HL-60/S4 treated with retinoic acid at 250 ng/mL for 4 days and 3 days (cell line): ENCODE measurements around the gene CXCL1.

Source experiments
- in situ Hi-C: fragments of 300-500 bp; cut with MboI; formaldehyde crosslinking; loops from 2 replicates; pipeline ENCODE4 v1.7.0; 2022; ENCODE audit warnings: low sequenced_read_pairs

Gene CXCL1

DNA sequence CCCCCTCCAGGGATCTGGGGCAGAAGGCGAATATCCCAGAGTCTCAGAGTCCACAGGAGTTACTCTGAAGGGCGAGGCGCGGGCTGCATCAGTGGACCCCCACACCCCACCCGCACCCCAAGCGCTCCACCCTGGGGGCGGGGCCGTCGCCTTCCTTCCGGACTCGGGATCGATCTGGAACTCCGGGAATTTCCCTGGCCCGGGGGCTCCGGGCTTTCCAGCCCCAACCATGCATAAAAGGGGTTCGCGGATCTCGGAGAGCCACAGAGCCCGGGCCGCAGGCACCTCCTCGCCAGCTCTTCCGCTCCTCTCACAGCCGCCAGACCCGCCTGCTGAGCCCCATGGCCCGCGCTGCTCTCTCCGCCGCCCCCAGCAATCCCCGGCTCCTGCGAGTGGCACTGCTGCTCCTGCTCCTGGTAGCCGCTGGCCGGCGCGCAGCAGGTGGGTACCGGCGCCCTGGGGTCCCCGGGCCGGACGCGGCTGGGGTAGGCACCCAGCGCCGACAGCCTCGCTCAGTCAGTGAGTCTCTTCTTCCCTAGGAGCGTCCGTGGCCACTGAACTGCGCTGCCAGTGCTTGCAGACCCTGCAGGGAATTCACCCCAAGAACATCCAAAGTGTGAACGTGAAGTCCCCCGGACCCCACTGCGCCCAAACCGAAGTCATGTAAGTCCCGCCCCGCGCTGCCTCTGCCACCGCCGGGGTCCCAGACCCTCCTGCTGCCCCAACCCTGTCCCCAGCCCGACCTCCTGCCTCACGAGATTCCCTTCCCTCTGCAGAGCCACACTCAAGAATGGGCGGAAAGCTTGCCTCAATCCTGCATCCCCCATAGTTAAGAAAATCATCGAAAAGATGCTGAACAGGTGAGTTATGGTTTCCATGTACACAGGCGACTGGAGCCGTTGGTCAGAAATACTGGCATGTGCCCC lies at the start of gene CXCL1:
Gene CXCL1, plus strand, starts transcription at position 264 of the 926 bp plus-strand sequence. Its CDS starts 78 bp downstream, at position 342.
- in situ Hi-C loops, result no loop called here

DNA sequence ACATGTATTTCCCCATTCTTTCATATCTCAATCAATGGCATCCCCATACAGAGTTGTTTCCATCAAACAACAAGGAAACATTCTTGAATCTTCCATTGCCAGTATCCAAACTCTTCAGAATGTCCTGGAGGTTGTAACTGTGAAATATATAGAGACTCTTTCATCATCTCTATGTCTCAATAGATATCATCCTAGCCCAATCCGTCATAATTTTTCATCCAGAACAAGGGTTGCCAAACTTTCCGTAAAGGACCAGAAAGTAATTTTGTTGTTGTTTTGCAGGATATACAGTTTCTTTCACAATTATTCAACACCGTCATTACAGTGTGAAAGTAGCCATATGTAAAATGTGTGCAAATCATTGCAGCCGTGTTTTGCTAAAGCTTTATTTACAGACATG lies 47.9 kb upstream of the CXCL1 start:
- in situ Hi-C loops, result no loop called here

DNA sequence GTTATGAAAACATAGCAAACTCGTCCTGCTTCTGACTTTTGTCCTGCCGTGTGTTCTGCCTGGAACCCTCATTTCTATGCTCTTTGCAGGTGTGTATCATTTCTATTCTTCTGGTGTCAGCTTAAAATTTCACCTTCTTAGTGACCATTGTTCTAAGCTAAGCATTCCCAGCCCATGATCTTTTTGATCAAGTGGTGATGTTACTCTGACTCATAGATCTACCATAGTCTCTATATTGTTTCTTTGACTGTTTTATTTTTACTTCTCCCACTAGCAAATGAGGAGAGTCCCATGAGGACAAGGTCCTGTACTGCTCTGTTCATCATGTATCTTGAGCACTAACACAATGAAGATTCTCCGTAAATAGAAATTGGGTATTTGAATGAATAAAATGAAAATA lies 46.8 kb upstream of the CXCL1 start:
- in situ Hi-C loops, result no loop called here

DNA sequence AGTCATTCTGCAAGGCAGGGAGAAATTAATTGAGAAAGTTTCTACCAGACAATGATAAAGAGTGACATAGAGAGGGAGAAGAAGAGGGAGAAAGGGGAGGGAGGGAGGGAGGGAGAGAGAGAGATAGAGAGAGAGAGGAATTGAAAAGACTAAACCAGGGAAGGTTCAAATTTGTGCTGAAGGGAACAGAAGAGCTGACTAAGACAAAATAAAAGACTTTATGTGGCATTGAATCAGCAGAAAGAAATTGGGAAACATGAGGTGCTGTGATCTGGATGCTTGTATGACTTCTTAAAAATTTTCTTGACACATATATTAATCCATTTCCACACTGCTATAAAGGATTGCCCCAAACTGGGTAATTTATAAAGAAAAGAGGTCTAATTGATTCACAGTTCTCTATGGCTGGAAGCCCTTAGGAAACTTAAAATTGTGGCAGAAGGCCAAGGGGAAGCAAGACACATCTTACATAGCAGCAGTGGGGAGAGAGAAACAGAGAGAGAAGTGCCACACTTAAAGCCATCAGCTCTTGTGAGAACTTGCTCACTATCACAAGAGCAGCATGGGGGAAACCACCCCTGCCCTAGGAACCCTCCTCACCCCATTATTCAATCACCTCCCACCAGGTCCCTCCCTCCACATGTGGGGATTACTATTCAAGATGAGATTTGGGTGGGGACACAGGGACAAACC lies 46.2 kb upstream of the CXCL1 start:
- in situ Hi-C loops, result no loop called here

DNA sequence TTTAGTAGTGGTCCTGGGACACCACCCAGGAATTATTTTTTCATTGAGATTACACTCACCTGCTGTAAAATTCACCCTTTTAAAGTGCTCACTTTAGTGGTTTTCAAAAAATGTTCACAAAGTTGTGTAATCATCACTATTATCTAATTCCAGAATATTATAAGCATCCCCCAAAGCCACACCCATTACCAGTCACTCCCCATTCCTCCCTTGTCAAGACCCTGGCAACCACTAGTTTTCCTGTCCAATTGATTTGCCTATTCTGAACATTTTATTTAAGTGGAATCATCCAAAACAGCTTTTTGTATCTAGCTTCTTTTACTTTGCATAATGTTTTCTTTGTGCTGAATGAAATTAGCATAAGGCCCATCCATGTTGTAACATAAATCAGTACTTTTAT lies 45.4 kb upstream of the CXCL1 start:
- in situ Hi-C loops, result no loop called here

DNA sequence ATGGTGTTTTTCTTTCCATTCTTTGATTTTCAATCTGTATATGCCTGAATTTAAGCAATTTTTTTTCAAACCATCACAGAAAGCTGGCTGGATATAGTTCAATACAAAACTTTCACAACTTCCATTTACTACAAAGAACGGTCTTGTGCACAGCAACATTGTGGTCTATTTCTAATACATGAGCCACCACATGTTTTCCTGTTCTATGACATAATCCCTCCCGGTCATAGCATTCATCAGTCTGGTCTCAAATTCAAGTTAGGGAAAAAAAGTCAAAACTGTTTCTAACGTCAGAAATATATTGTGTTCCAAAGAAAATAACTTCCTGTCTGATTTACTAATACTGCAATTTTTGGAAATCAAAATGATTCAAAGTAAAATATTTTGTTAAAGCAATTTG lies 40.2 kb upstream of the CXCL1 start:
- in situ Hi-C loops, result no loop called here

DNA sequence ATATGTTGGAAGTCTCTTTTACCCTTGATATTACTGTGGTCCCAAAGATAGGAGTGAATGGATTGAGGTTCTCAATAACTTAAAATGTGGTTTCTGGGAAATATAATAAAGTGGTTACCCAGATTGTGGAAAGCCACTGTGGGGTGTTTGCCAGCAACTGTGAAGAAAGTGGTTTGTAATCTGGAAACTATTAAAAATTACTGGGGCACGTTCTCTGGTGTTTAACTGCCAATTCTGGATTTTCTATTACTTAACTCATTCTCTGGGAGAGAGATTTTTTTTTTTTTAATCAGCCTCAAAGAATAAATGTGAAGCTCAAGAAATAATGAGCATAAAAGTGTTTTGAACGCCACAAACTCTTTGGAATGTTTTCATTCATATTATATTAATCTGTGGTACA lies 37.6 kb upstream of the CXCL1 start:
- in situ Hi-C loops, result no loop called here

DNA sequence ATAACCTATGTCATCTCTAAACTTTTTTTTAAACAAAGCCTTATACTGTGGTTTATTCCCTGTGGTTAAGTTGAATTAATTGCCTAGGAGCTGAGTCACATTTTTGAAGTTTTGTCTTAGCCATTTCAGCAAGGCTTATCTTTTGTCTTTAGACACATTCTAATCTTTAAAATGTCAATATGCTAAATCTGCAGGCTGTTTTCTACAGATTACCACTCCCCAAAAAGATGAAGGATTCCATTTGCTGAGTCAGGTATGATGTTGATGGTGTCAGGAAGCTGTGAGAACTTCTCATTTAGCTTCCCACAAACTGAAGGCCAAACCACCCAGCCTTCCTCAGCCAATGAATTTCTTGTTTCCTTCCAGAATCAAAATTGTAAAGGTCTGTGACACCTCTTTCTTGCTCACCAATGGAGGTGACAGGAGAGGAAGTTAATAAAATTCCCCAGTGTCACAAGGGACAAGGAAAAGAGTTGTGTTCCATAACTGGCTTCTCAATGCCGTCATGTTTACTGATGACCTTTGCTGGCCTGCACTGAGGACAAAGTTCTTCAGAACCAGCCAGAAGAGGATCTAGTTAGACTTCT lies 36.4 kb upstream of the CXCL1 start:
- in situ Hi-C loops, result no loop called here

DNA sequence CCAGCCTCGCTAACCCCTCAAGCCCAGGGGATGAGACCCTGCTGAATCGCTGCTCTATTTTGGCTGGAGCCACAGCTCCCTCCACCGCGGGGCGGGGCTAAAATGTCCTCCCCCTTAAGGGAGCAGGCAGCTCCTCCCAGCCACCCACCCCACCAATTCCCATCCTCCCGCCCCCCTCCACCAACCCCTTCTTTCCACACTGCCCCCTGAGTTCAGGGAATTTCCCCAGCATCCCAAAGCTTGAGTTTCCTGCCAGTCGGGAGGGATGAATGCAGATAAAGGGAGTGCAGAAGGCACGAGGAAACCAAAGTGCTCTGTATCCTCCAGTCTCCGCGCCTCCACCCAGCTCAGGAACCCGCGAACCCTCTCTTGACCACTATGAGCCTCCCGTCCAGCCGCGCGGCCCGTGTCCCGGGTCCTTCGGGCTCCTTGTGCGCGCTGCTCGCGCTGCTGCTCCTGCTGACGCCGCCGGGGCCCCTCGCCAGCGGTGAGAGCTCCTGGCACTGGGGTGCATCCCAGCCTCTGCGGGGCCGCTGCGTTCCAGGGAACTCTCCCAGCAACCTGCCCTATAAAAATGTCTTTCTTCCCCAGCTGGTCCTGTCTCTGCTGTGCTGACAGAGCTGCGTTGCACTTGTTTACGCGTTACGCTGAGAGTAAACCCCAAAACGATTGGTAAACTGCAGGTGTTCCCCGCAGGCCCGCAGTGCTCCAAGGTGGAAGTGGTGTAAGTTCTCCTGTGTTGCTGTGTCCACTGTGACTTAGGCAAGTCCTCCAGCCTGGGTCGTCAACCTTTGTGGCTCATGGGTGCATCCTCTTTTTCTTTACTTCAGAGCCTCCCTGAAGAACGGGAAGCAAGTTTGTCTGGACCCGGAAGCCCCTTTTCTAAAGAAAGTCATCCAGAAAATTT lies 32.6 kb upstream of the CXCL1 start, which contains the start of gene CXCL6:
Gene CXCL6, plus strand, starts transcription at position 306 of the 907 bp plus-strand sequence. Its CDS starts 73 bp downstream, at position 379.
- in situ Hi-C loops, result no loop called here

DNA sequence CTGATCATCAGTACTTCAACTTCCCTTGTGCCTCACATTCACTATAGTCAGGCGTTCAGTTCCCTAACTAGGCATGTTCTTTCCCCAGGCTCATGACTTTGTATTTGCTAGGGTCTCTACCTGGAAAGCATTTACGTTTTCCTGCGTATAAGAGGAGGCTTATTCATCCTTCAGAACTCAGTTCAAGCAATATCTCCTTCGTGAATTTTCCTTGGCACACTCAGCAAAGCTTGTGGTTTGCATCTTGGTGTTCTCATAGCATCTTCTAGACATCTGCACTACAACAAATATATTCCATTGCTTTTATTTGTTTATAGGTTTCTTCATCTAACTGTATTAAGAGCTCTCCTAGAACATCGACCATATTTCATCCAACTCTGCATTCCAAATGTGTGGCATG lies 30.1 kb upstream of the CXCL1 start:
- in situ Hi-C loops, result no loop called here

DNA sequence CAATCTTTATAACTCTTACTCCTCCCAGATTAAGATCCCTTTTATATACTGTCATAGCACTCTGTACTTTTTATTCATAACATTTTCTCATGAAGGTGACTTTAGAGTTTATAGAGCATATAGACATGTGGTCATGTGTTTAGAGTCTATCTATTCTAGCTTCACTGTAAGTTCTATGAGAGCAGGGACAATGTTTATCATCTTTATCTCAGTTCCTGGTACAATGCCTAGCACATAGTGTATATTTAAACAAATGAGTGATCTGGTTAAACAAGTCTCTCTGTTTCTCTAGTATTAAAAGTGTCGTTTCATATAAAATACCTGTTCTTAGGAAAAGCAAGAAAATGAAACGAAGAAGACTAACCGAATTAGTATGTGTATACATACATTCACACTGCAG lies 29.5 kb upstream of the CXCL1 start:
- in situ Hi-C loops, result no loop called here

DNA sequence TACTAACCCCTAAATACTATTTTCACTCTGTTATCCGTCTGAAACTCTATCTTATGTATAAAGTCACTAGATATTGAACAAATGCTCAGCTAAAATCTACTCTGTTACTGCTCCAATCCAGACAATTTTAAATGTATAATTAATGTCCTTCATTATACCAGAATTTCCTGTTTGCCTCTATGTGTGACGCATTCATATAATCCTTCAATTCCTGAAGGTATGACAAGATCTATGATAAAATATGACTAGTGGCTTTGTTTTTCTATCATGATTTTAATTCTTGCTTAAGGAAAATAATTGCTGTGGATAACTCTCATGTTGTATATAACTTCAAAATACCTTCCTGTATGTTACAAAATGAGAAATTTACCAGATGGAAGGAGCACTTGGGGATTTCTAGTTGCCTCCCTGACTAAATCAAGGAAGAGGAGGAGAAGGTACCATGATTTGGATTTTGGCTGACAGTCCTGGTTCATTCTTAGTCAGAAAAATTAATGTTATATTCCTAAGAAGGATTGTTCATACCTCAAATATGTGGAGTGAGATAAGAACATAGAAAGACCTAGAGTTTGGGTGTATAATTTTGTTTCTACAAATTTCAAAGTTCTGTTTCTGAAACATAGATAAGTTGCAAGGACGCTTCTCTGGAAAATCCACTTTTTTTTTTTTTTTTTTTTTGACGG lies 27.8 kb upstream of the CXCL1 start:
- in situ Hi-C loops, result no loop called here

DNA sequence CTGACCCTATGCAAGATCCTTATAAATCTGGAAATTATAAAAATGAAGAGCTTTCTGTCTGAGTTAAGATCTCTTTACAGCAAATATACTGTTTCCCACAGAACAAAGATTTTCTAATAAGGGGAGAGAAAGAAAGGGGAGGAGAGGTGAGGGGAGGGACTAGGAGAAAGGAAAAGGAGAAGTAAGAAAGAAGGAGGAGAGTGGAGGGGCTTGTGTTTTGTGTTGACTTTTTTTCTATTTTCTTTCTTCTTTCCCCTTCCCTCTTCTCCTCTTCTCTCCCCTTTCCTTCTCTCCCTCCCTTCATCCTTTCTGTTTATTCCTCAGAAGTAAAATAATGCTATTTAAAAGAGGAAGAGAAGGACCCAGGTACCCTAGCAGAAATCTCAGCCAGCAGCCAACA lies 26.5 kb upstream of the CXCL1 start:
- in situ Hi-C loops, result no loop called here

DNA sequence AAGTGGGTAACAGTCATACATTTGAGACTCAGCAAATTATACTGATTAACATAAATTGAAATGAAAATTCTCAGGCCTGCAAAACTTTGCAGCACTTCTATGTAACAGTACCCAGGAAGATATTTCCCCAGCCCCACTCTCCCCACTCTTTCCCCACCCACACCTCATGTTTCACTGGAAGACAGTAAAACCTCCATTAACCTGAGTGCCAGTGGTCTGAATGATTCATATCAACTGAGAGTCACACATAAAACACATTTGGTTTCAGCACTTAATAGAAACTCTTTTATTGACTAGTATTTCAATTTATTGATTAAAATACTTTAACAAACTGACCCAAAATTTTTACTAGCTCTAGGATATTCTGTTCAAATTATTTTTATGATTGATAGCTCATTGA lies 25.8 kb upstream of the CXCL1 start:
- in situ Hi-C loops, result no loop called here

DNA sequence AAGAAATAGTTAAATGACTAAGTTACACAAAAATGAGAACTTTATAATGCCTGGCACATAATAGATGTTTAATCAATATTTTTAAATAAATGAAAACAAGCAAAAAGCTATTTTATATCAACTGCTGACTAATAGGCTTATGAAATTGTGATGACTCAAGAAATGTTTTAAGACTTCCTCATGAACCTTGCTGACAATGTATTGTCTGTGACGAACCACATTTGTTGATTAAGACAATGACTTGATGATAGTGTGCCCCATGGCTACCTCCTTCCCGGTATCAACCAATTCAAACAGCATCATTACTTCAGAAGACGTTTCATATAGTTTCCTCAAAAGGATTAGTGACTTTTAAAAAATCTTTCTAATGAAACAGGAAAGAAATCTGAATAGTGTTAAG lies 24.8 kb upstream of the CXCL1 start:
- in situ Hi-C loops, result no loop called here

DNA sequence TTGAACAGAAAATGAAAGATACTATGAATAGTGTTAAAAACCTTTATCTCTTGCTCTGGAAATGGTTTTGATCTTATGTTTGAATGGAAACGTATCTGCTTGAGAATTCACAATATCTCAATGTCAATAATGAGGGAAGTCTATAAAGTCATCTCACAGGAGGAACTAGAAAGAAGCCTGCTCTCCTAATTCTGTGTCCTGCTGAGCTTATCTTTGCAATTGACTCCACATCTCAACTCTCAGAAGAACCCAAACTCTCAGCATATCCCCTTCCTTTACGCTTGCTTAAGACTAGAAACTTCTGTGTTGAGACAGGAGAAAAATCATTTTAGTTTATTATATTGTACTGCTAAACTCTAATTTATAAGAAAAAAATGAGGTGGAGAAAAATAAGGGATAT lies 24.4 kb upstream of the CXCL1 start:
- in situ Hi-C loops, result no loop called here

DNA sequence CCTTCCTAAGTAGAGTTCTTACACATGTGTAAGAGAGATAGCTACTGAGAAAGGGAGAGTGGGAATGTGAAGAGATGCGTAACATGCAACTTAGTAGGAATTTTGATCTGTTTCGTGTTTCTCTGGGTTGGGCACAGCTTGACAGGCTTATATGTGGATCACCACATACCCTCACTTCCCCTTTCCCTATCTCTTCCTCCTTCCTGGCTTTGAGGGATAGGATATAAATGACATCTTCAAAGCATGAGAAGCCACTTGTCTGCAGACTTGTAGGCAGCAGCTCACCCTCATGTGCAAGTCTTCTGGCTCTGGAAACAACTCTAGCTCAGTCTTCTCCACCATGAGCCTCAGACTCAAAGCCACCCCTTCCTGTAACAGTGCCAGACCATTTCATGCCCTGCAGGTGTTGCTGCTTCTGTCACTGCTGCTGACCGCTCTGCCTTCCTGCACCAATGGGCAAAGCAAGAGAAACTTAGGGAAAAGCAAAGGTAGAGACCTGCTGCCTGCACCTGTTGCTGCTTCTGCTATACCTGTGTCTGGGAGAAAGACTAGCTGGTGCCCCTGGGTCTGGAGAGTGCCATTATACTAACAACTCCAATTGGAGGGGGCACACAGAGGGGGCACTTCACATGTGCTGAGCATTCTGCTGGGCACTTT lies 21.5 kb upstream of the CXCL1 start:
- in situ Hi-C loops, result no loop called here

DNA sequence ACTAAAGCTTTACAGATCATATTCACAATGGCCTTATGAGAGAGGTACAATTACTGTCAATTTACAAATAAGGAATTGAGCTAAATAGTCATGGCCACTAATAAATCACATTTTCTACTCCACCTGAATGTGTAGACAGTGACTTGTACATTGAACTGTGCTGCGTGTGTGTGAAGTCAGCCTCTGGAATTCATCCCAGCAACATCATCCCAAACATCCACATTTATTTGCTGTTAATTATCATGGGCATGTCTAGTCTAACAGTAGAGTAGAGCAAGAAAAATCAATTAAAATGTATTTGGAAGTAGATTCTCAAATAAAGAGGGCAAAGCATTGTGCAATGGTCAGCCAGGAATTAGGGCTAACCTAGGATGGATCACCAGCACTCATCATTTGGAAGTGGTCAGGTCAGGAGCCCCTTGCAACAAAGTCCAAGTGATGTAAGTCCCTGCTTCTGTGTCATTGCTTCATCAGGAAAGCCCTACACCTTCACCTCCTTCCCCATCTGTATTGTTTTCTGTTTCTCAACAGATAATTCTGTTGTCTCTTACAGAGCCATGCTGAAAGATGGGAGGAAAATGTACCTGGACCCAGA lies 20.9 kb upstream of the CXCL1 start:
- in situ Hi-C loops, result no loop called here

DNA sequence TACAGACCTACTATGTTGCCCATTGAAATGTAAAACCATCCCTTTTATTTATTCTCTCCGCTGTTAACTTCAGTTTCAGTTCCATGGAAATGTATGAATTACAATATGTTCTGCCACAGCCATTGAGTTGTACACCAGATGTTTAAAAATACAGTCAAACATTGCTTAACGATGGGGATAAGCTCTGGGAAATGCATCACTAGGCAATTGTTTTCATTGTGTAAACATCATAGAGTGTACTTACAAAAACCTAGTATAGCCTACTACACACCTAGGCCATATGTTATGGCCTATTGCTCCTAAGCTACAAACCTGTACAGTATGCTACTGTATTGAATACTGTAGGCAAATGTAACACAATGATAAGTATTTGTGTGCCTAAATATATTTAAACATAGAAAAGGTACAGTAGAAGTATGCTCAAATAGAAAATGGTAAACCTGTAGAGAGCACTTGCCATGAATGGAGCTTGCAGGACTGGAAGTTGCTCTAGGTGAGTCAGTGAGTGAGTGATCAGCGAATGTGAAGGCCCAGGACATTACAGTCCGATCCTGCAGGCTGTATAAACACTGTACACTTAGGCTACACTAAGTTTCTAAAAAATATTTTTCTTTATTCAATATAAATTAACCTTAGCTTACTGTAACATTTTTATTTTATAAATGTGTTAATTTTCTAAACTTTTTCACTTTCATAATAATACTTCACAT lies 18.8 kb upstream of the CXCL1 start:
- in situ Hi-C loops, result no loop called here
